ENCODE results near the gene ENOX1.

ENOX1 gene

DNA sequence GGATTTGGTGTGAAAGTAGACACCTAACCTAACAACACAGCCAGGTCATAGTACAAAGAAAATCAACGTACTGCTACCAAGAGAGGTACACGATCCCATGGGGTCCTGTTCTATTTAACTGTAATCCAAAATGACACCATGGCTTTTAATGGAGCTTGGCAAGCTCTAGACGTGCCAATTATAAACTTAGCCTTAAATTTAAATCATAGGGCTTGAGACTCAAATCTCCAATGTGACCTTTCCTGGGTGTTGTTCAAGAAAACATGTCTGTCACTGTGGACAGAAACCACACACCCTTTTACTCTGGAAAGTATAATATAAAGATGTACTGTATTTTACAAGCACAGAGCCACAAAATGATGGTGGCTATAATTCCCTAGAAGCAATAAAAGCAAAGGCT is 299.3 kb downstream of the ENOX1 start:
- DNase-seq (ENCODE audit: low read depth in 2 of 2): no peak

- no peak for DNase-seq (ENCODE audit: low read depth in 2 of 2)
These were observed 302.1 kb downstream of the ENOX1 start for GRCh38 chr13:43484432-43485225.

DNA sequence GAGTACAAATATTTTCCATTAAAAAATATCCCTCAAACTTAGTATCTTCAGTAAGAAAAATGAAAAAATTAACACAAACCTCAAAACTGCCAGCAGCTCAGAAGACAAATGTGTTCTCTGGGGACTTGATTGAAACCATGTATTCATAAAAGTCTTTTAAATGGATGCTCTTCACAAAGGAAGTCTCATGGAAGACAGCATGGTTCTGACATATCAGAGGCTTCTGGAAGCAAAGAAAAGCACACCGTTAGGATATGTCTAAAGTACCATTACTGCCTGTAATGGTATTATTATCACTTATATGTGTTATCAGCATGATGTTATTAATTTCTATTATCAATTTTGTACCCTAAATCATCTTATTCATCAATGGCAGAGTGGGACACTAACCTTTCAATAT is 302.8 kb downstream of the ENOX1 start:
- DNase-seq (ENCODE audit: low read depth in 2 of 2): no peak

GRCh38 chr13:43482641-43483040 is 304.1 kb downstream of the ENOX1 start:
- DNase-seq (ENCODE audit: low read depth in 2 of 2): no peak

DNA sequence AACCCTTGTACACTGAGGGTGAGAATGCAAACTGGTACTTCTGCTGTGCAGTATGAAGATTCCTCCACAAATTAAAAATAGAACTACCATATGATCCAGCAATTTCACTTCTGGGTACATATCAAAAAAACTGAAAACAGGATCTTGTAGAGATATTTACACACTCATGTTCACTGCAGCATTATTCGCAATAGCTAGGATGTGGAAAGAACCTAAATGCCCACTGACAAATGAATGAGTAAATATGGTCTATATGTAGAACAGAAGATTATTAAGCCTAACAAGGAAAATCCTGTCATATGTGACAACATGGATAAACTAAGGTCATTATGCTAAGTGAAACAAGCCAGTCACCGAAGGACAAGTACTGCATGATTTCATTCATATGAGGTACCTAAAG is 304.7 kb downstream of the ENOX1 start:
- DNase-seq (ENCODE audit: low read depth in 2 of 2): no peak

- DNase-seq (ENCODE audit: low read depth in 2 of 2): no peak
These were observed 307.9 kb downstream of the ENOX1 start for GRCh38 chr13:43478902-43479301.

GRCh38 chr13:43478211-43478610 is 308.6 kb downstream of the ENOX1 start:
- DNase-seq (ENCODE audit: low read depth in 2 of 2): no peak

DNA sequence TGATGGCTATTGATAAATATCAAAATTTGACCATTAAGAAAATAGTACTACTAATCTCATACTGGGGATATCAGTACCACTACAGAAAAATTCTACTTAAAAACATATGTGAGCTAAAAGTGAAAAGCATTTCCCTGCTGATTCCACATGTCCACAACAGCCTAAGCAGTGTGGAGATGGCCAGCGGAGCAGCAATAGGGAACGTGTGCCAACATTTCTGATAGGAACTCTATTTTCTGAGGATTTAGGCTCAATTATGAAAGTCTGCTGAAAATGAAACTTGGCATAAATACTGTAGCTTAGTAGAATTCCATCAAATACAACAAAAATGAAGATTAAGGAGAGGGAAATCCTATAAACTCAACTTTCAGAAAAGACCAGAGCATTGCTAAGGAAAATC is 311.6 kb downstream of the ENOX1 start:
- no peak for DNase-seq (ENCODE audit: low read depth in 2 of 2)

DNA sequence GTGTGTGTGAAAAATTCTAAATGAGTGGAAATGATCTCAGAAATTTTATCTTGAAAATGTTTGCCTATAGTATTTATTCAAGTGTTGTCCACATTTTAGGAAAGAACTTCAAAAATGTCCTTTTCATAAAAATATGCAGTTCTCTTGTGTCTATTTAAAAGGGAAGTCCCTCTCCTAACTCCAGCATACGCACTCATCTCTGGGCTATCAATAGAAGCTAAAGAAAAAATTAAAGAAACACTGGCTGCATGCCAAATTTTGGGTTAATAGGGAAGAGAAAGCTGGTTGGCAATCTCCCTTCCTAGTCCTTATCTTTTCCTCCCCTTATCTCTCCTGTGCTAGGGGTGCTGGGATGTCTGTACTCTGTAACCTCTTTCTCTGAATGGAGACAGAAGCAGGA is 313.3 kb downstream of the ENOX1 start:
- DNase-seq (ENCODE audit: low read depth in 2 of 2): no peak

- no peak for DNase-seq (ENCODE audit: low read depth in 2 of 2)
These were observed 313.8 kb downstream of the ENOX1 start for GRCh38 chr13:43472980-43473379.

DNA sequence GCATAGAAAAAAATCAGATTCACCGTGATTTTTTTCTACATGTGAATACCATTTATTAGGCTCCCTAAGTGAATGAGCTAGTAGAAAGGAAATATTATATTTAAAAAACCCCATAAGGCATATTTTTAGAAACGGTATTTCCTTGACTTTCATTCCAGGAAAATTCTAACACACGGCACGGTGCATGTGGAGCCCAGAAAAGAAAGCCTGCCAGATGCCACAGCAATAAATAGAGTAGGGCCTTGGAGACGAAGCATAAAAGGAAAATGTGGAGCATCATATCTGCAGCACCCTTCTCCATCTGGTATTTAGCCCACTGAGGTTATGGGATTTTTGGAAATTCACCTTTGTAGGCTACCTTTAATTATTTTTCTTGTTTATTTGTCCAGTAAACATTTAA is 314.4 kb downstream of the ENOX1 start:
- DNase-seq (ENCODE audit: low read depth in 2 of 2): no peak

DNA sequence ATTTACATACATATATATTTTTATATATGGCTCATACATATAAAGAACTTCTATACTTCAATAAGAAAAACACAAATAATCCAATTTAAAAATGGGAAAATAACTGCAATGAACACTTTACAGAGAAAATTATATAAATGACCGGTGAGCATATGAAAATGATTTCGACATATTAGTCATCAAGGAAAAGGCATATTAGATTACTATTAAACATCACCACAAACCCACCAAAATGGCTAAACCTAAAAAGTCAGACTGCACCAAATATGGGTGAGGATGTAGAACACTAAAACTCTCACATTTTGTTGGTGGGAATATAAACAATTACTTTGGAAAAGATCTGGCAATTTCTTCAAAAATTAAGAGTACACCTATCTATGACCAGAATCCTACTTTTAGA is 316.2 kb downstream of the ENOX1 start:
- DNase-seq (ENCODE audit: low read depth in 2 of 2): no peak

GRCh38 chr13:43469791-43470190 is 317.0 kb downstream of the ENOX1 start:
- no peak for DNase-seq (ENCODE audit: low read depth in 2 of 2)

- no peak for DNase-seq (ENCODE audit: low read depth in 2 of 2)
These were observed 322.1 kb downstream of the ENOX1 start for GRCh38 chr13:43464578-43465264.

- DNase-seq (ENCODE audit: low read depth in 2 of 2): no peak
These were observed 338.0 kb downstream of the ENOX1 start for GRCh38 chr13:43448605-43449336.

- no peak for DNase-seq (ENCODE audit: low read depth in 2 of 2)
These were observed 340.6 kb downstream of the ENOX1 start for GRCh38 chr13:43446126-43446525.

DNA sequence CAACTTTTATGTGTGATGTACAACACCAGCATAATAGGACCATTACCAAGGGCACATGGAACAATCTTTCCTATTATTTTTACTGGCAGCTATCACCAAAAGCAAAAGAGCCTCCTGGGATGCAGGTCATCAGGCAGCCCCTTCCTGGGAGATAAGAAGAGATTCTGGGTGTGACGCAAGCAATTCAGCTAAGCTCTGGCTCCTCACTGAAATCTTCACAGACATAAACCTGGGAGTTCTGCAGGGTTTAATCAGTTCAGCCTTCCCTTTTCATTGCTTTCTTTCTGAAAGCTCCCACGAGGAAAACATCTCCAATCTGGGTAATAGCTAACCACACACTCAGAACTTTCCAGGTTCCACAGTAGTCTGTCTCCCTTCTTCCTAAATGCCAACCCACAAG is 341.1 kb downstream of the ENOX1 start:
- DNase-seq (ENCODE audit: low read depth in 2 of 2): no peak

DNA sequence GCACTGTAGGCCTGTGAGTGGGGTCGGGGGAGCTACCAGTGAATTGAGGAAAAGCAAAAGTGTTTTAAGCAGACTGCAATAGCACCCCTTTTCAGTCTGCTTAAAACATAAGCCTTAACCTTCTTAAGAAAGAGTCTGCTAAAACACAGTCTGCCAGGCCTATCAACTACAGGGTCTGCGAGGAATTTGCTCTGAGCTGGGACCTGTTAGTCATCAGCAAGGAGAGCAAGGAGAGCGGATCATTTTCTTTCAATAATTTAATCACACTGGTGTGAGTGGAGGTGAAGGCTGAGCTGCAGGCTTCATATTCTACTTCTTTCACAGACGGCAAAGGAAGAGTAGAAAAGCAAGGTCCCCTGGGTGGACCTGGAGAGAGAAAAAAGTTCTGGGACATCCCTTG is 342.7 kb downstream of the ENOX1 start:
- no peak for DNase-seq (ENCODE audit: low read depth in 2 of 2)

GRCh38 chr13:43441899-43442499 is 344.8 kb downstream of the ENOX1 start:
- no peak for DNase-seq (ENCODE audit: low read depth in 2 of 2)

GRCh38 chr13:43441464-43441863 is 345.3 kb downstream of the ENOX1 start:
- DNase-seq (ENCODE audit: low read depth in 2 of 2): no peak

GRCh38 chr13:43434191-43434590 is 352.6 kb downstream of the ENOX1 start:
- DNase-seq (ENCODE audit: low read depth in 2 of 2): no peak

GRCh38 chr13:43433691-43434141 is 353.1 kb downstream of the ENOX1 start:
- no peak for DNase-seq (ENCODE audit: low read depth in 2 of 2)
